C4-2B (cell line): ENCODE results near the gene PRKAG1.

Experiments used
- H3K27ac ChIP-seq: fragments of 450-650 bp; 2 replicates; pipeline ENCODE4 v1.5.1; 2017
- ZFX ChIP-seq: fragments of 450-650 bp; IDR thresholded peaks from 2 replicates; pipeline ENCODE4 v1.6.1; 2017
- TF ChIP-seq, protein P1 (sequence below): fragments of 450-650 bp; conservative IDR thresholded peaks from 2 replicates; pipeline ENCODE4 v1.5.1; 2017; ENCODE audit warnings: mild to moderate bottlenecking

Gene PRKAG1

DNA sequence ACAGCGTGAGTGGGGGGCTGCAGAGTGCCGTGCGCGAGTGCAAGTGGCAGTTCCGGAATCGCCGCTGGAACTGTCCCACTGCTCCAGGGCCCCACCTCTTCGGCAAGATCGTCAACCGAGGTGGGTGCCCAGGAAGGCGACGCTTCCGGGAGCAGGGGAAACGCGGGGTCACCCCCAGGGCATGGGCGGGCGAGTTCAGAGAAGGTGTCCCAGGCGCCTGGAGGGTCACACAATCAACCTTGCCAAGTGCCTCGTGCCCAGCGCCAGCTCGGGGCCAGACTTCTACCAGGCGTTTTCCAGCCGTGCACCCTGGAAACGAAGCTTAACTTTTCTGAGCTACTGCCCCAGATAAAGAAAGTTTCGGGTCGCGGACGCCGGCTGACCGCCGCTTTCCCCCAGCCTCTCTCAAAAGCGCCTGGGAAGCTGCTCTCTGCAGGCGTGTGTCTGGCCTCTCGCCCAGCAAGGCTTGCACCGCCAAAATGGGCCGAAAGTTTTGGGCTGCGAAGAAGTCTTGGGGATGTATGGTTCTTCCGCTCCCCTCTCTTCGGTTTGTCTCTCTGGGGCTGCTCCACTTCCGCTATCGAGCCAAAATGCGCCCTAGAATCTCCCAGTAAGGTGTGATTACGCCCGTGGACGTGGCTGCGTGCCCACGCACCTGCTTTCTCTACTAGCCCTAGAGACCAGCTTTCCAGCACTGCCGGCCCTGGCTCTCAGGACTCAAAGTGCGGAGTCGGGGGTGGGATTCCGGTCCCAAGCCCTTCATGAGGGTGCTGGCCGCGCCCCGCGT is 38.8 kb downstream of the PRKAG1 start:
- no peak for TF ChIP-seq ZFX
- TF ChIP-seq, protein P1, sequence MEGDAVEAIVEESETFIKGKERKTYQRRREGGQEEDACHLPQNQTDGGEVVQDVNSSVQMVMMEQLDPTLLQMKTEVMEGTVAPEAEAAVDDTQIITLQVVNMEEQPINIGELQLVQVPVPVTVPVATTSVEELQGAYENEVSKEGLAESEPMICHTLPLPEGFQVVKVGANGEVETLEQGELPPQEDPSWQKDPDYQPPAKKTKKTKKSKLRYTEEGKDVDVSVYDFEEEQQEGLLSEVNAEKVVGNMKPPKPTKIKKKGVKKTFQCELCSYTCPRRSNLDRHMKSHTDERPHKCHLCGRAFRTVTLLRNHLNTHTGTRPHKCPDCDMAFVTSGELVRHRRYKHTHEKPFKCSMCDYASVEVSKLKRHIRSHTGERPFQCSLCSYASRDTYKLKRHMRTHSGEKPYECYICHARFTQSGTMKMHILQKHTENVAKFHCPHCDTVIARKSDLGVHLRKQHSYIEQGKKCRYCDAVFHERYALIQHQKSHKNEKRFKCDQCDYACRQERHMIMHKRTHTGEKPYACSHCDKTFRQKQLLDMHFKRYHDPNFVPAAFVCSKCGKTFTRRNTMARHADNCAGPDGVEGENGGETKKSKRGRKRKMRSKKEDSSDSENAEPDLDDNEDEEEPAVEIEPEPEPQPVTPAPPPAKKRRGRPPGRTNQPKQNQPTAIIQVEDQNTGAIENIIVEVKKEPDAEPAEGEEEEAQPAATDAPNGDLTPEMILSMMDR: no peak
- no peak overlapping the region for H3K27ac ChIP-seq

GRCh38 chr12:48978741-48979601 is 39.6 kb downstream of the PRKAG1 start:
- TF ChIP-seq ZFX: no peak
- TF ChIP-seq, protein P1: no peak
- no peak overlapping the region for H3K27ac ChIP-seq

GRCh38 chr12:48978291-48978740 is 40.3 kb downstream of the PRKAG1 start, which contains the start of gene WNT1:
WNT1 (plus strand) TSS chr12:48978322; CDS start chr12:48978651, 329 bp downstream.
- no peak within 1 kb of the TSS for H3K27ac ChIP-seq
- no peak for TF ChIP-seq ZFX
- TF ChIP-seq, protein P1: peak; percentile 73

DNA sequence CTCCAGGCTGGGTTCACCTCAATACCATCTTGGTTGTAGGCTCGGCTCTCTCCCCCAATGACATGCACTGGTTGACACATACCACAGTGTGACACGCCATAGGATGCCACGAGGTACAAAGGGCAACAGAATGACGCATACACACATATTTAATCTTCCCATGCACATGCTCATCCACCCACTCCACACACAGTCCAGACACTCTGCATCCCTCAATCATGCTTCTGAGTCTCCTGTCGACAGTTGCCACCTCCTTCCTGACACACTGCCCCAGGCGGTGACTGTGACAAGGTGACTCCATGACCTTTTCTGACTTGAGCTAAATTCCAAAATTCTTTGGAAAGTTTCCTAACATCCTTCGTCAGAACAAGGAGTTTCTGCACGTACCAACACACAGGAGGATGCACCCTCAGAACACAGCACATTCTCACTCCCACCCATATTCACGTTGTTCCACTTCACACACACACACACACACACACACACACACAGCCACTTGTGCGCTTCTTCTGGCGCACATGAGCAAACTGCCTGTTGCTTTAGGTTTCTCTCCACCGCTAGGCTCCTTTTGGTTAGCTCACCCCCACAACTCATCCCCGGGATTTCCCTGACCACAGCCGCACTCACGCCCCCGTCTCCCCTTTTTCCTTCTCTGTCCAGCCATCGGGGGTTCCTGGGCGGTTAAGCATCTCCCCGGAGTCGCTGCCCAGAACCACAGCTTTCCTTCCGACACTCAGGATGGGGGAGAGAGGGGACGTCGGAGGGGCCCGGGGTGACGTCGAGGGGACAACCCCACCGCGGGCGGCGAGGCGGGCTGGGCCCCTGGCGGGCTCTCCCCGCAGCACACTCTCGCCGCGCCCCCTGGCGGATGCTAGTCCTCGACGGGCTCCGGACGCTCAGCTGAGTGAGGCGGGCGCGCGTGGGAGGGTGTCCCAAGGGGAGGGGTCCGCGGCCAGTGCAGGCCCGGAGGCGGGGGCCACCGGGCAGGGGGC is 41.0 kb downstream of the PRKAG1 start:
- H3K27ac ChIP-seq: no peak overlapping the region
- no peak for TF ChIP-seq ZFX
- TF ChIP-seq, protein P1: peak; percentile 95

- TF ChIP-seq, protein P1: no peak; the same call in 1 of the 2 replicates
- TF ChIP-seq ZFX: no peak
- H3K27ac ChIP-seq: no peak overlapping the region
Measured at GRCh38 chr12:48973941-48974673, 44.5 kb downstream of the PRKAG1 start.

DNA sequence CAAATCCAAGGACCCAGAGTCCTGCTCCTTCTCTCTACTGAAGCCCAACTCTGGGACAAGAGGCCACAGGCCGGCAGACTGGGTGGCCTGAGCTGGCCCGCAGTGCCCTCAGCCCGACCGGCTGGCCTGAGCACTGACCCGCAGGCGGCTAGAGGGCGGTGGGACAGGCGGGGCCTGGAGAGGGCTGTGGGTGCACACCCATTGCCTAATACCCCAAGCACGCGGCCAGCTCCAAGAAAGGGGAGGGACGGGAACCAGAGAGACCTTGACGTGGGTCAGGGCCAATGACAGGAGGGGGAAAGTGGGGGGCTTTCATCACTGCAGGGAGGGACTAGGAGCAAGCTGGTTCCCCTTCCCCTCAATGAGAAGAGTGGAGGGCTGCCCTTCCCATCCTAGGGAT is 45.0 kb downstream of the PRKAG1 start:
- TF ChIP-seq, protein P1: no peak
- no peak for TF ChIP-seq ZFX
- no peak overlapping the region for H3K27ac ChIP-seq
